ENCODE measurements around the gene PCDHGA6.
"Not testable (repeated sequence)": the region's sequence is repeated elsewhere in the genome, so short reads cannot be mapped to it uniquely, and the experiment has no call there.

The PCDHGA6 gene

DNA sequence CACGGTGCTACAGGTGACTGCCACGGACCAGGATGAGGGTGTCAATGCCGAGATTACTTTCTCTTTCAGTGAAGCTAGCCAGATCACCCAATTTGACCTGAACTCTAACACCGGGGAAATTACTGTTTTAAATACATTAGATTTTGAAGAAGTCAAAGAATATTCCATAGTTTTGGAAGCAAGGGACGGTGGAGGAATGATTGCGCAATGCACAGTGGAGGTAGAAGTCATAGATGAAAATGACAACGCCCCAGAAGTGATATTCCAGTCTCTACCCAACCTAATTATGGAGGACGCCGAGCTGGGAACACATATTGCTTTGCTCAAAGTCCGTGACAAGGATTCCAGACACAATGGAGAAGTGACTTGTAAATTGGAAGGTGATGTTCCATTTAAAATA lies 15.0 kb downstream of the PCDHGA6 start:
- H3K4me1 ChIP-seq (ENCODE audit: low read depth, poor library complexity, severe bottlenecking) = no peaks in the 10 kb centered on the region
- no peak overlapping the region for H3K4me2 ChIP-seq
- no peaks in the 10 kb centered on the region for H3K79me2 ChIP-seq (ENCODE audit: insufficient read depth, low read depth)
- H3K27me3 ChIP-seq (ENCODE audit: insufficient read depth, low read depth) = no peaks in the 10 kb centered on the region
- no peak overlapping the region for H3K4me3 ChIP-seq (IDR thresholded peaks at IDR 0.05; ENCODE audit: insufficient read depth, low read depth, low read length)
- H2AFZ ChIP-seq (ENCODE audit: low read depth) = no peak overlapping the region
- H3K27ac ChIP-seq = no peak overlapping the region
- TF ChIP-seq, protein P1, sequence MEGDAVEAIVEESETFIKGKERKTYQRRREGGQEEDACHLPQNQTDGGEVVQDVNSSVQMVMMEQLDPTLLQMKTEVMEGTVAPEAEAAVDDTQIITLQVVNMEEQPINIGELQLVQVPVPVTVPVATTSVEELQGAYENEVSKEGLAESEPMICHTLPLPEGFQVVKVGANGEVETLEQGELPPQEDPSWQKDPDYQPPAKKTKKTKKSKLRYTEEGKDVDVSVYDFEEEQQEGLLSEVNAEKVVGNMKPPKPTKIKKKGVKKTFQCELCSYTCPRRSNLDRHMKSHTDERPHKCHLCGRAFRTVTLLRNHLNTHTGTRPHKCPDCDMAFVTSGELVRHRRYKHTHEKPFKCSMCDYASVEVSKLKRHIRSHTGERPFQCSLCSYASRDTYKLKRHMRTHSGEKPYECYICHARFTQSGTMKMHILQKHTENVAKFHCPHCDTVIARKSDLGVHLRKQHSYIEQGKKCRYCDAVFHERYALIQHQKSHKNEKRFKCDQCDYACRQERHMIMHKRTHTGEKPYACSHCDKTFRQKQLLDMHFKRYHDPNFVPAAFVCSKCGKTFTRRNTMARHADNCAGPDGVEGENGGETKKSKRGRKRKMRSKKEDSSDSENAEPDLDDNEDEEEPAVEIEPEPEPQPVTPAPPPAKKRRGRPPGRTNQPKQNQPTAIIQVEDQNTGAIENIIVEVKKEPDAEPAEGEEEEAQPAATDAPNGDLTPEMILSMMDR (conservative IDR thresholded peaks at IDR 0.05; ENCODE audit: low read depth, low read length) = no peak
- H3K36me3 ChIP-seq (ENCODE audit: insufficient read depth) = no peaks in the 10 kb centered on the region
- H3K9ac ChIP-seq = no peak overlapping the region
- H4K20me1 ChIP-seq (ENCODE audit: insufficient read depth) = no peaks in the 10 kb centered on the region

GRCh38 chr5:141389153-141390042 lies 15.7 kb downstream of the PCDHGA6 start:
- Histone ChIP-seq H3K4me2 (no peak overlapping the region), H3K9ac (no peak overlapping the region), H3K4me3 (IDR thresholded peaks at IDR 0.05; ENCODE audit: insufficient read depth, low read depth, low read length) (no peak overlapping the region), H3K36me3 (ENCODE audit: insufficient read depth) (no peaks in the 10 kb centered on the region), H3K27ac (no peak overlapping the region), H2AFZ (ENCODE audit: low read depth) (no peak overlapping the region), H4K20me1 (ENCODE audit: insufficient read depth) (no peaks in the 10 kb centered on the region), H3K27me3 (ENCODE audit: insufficient read depth, low read depth) (no peaks in the 10 kb centered on the region), H3K4me1 (ENCODE audit: low read depth, poor library complexity, severe bottlenecking) (no peaks in the 10 kb centered on the region), H3K79me2 (ENCODE audit: insufficient read depth, low read depth) (no peaks in the 10 kb centered on the region)
- TF ChIP-seq, protein P1 (conservative IDR thresholded peaks at IDR 0.05; ENCODE audit: low read depth, low read length) = no peak

DNA sequence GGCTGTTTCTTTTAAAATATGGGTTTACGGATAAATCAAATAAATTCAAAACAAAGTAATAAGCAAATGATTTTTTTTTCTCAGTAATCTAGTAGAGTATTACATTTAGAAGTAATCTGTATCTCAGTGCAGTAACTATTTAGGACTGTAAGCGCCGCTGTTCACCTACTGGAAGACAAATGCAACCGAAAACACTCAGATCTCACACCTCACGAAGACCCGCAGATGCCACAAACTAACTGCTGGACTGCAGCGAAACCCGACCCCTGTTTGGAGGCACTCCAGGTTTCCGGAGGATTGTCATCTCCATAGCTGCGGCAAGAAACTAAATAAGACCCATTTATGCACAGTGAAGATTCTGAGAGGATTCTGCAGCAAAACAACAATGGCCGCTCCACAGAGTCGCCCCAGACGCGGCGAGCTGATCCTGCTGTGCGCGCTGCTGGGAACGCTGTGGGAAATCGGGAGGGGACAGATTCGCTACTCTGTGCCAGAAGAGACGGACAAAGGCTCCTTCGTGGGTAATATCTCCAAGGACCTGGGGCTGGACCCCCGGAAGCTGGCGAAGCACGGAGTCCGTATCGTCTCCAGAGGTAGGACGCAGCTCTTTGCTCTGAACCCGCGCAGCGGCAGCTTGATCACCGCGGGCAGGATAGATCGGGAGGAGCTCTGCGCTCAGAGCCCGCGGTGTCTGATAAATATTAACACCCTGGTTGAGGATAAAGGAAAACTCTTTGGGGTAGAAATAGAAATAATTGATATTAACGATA lies 18.9 kb downstream of the PCDHGA6 start, which contains the start of gene PCDHGA8:
Gene PCDHGA8 (plus strand): TSS at position 205 of the 770 bp plus-strand sequence. CDS start 181 bp downstream, at position 386.
- Histone ChIP-seq H2AFZ (ENCODE audit: low read depth) (no peak within 1 kb of the TSS), H3K9ac (no peak within 1 kb of the TSS), H3K4me1 (ENCODE audit: low read depth, poor library complexity, severe bottlenecking) (no peaks in the 10 kb centered on the region), H3K36me3 (ENCODE audit: insufficient read depth) (no peaks in the 10 kb centered on the region), H3K27ac (no peak within 1 kb of the TSS), H3K4me3 (IDR thresholded peaks at IDR 0.05; ENCODE audit: insufficient read depth, low read depth, low read length) (no peak within 1 kb of the TSS), H3K4me2 (no peak within 1 kb of the TSS), H3K79me2 (ENCODE audit: insufficient read depth, low read depth) (no peaks in the 10 kb centered on the region), H4K20me1 (ENCODE audit: insufficient read depth) (no peaks in the 10 kb centered on the region), H3K27me3 (ENCODE audit: insufficient read depth, low read depth) (no peaks in the 10 kb centered on the region)
- TF ChIP-seq, protein P1 (conservative IDR thresholded peaks at IDR 0.05; ENCODE audit: low read depth, low read length) = no peak

- Histone ChIP-seq H4K20me1 (ENCODE audit: insufficient read depth) (no peaks in the 10 kb centered on the region), H3K4me3 (IDR thresholded peaks at IDR 0.05; ENCODE audit: insufficient read depth, low read depth, low read length) (no peak overlapping the region)
- TF ChIP-seq, protein P1 (conservative IDR thresholded peaks at IDR 0.05; ENCODE audit: low read depth, low read length) = no peak
Measured at GRCh38 chr5:141393267-141393666, 19.6 kb downstream of the PCDHGA6 start.

GRCh38 chr5:141394401-141395187 lies 20.9 kb downstream of the PCDHGA6 start:
- not testable (repeated sequence) for H3K79me2 ChIP-seq (ENCODE audit: insufficient read depth, low read depth); H2AFZ ChIP-seq (ENCODE audit: low read depth); H3K9ac ChIP-seq; H3K4me3 ChIP-seq (IDR thresholded peaks at IDR 0.05; ENCODE audit: insufficient read depth, low read depth, low read length); H3K4me2 ChIP-seq; H3K36me3 ChIP-seq (ENCODE audit: insufficient read depth); H4K20me1 ChIP-seq (ENCODE audit: insufficient read depth); H3K27me3 ChIP-seq (ENCODE audit: insufficient read depth, low read depth); H3K4me1 ChIP-seq (ENCODE audit: low read depth, poor library complexity, severe bottlenecking); H3K27ac ChIP-seq

More at GRCh38 chr5:141393267-141393666, 19.6 kb downstream of the PCDHGA6 start:
- Histone ChIP-seq H2AFZ (ENCODE audit: low read depth) (no peak overlapping the region), H3K36me3 (ENCODE audit: insufficient read depth) (no peaks in the 10 kb centered on the region), H3K9ac (no peak overlapping the region), H3K27me3 (ENCODE audit: insufficient read depth, low read depth) (no peaks in the 10 kb centered on the region), H3K4me2 (no peak overlapping the region), H3K4me1 (ENCODE audit: low read depth, poor library complexity, severe bottlenecking) (no peaks in the 10 kb centered on the region), H3K27ac (no peak overlapping the region), H3K79me2 (ENCODE audit: insufficient read depth, low read depth) (no peaks in the 10 kb centered on the region)

All from KMS-11 (cell line).